Left lung (tissue), 10 donors: ENCODE results near the gene SLIT3. TPM values are rescaled to one million over a fixed set of nuclear protein-coding genes. Genes with fewer than 3 reads are reported as not detected.

Experiments
- ATAC-seq: fragments of 200-7000 bp; cut with Tn5 transposase; one replicate; pipeline ENCODE4 v1.9.1; 2020; ENCODE audit warnings: moderate library complexity
- DNase-seq, 4 donors: peaks; one replicate each; pipeline ENCODE4 v3.0.0-alpha.2; 2013 to 2020
- H3K27ac ChIP-seq, 2 donors: fragments of 200-600 bp; sonication (generic) in 1 of 2; one replicate each; pipeline versions ENCODE4 v1.5.0 to v1.8.0; 2020 to 2021
- H3K27me3 ChIP-seq, 2 donors: fragments of 200-600 bp; sonication (generic) in 1 of 2; one replicate each; pipeline versions ENCODE4 v1.5.0 to v1.8.0; 2020 to 2021
- H3K36me3 ChIP-seq, 2 donors: fragments of 200-600 bp; sonication (generic) in 1 of 2; one replicate each; pipeline versions ENCODE4 v1.5.0 to v1.8.0; 2020 to 2021
- H3K4me1 ChIP-seq, 2 donors: fragments of 200-600 bp; one replicate each; pipeline ENCODE4 v1.8.0; 2021
- H3K4me3 ChIP-seq, 2 donors: fragments of 200-600 bp; sonication (generic) in 1 of 2; one replicate each; pipeline versions ENCODE4 v1.5.0 to v1.8.0; 2020 to 2021; ENCODE audit warnings: mild to moderate bottlenecking in 1 of 2
- H3K9me3 ChIP-seq, 2 donors: fragments of 200-600 bp; sonication (generic) in 1 of 2; one replicate each; pipeline versions ENCODE4 v1.5.0 to v1.8.0; 2020 to 2021
- intact Hi-C, 2 donors: fragments of 100-400 bp; cut with DNase I; formaldehyde crosslinking; loops; one replicate each; pipeline versions ENCODE4 v1.11.2 to v1.14.2; 2022
- polyA plus RNA-seq, 6 donors: library from polyadenylated mRNA; unstranded; fragments of 120-200 nt; gene quantifications; one replicate each; pipeline ENCODE4 v1.2.1, GENCODE V29; 2013; ENCODE audit not compliant: insufficient read length in 6 of 6
- total RNA-seq, 2 donors: library from RNA; stranded (reverse); fragmentation: NEBNext Ultra II Directional; extraction: Animal tissue kit (Norgen Biotek cat#: 25700); gene quantifications; one replicate each; pipeline ENCODE4 v1.2.1, GENCODE V29; 2021
- TF ChIP-seq, protein P1 (sequence below), 2 donors: fragments of 200-600 bp; sonication (generic) in 1 of 2; IDR thresholded peaks; one replicate each; pipeline versions ENCODE4 v1.5.0 to v1.8.0; 2021; ENCODE audit warnings: antibody characterized with exemption in 2 of 2
- donor health status: DM: no; HTN: yes; CAD: no.
- donor health status: DM: no; HTN: no; CAD: no.

SLIT3 gene
- total and polyA plus RNA-seq, 8 donors: 37.6 to 77.1 (median 45.9) TPM

DNA sequence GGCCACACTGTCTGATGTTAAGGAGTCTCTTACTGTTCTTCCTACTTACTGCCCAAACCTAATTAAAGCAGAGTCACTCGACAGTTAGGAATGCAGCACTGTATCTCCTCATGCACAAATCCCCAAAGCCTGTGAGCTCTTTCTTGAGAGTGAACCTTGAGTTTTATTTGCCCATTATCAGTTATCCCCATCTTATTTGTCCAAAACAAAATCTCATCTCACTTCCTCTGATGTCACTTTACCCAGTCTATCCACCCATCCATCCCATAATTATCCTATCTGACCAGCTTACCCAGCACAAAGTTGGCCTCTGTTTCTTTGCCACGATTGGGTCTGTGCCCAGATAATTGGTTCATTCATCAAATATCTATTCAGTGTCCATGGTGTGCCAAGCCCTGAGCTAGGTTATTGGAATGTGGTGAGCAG, 250.8 kb downstream of the SLIT3 start:
- Histone ChIP-seq H3K36me3 (no peaks in the 10 kb centered on the region), H3K27ac (no peak overlapping the region), H3K9me3 (no peaks in the 10 kb centered on the region), H3K27me3 (no peaks in the 10 kb centered on the region), H3K4me1 (no peaks in the 10 kb centered on the region), H3K4me3 (no peak overlapping the region)
- DNase-seq (no peak), ATAC-seq (no peak)
- intact Hi-C loops: no loop called here
- TF ChIP-seq, protein P1, sequence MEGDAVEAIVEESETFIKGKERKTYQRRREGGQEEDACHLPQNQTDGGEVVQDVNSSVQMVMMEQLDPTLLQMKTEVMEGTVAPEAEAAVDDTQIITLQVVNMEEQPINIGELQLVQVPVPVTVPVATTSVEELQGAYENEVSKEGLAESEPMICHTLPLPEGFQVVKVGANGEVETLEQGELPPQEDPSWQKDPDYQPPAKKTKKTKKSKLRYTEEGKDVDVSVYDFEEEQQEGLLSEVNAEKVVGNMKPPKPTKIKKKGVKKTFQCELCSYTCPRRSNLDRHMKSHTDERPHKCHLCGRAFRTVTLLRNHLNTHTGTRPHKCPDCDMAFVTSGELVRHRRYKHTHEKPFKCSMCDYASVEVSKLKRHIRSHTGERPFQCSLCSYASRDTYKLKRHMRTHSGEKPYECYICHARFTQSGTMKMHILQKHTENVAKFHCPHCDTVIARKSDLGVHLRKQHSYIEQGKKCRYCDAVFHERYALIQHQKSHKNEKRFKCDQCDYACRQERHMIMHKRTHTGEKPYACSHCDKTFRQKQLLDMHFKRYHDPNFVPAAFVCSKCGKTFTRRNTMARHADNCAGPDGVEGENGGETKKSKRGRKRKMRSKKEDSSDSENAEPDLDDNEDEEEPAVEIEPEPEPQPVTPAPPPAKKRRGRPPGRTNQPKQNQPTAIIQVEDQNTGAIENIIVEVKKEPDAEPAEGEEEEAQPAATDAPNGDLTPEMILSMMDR (IDR thresholded peaks at IDR 0.05): no peak

DNA sequence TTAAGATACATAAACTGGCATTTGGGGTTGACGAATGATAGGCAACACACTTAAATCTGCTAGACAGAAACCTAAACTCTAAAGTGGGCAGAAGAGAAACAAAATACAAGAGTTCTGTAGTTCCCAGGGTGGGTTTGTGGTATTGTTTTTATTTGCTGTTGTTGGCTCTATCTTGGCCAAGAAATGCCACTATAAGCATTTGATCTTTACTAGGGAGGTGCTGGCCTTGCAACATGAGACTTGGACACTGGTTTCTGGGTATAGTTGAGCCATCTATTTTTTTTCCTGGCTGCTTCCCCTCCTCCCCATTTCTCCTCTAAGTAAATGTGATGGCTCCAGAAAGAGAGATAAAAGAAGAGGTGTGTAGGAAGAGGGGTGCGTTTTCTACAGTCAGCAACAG, 251.2 kb downstream of the SLIT3 start:
- no peaks in the 10 kb centered on the region for H3K4me1 ChIP-seq
- intact Hi-C loops: no loop called here
- H3K4me3 ChIP-seq: no peak overlapping the region
- no peaks in the 10 kb centered on the region for H3K27me3 ChIP-seq
- H3K9me3 ChIP-seq: no peaks in the 10 kb centered on the region
- ATAC-seq (no peak), DNase-seq (no peak)
- H3K36me3 ChIP-seq: no peaks in the 10 kb centered on the region
- TF ChIP-seq, protein P1 (IDR thresholded peaks at IDR 0.05): no peak
- no peak overlapping the region for H3K27ac ChIP-seq

DNA sequence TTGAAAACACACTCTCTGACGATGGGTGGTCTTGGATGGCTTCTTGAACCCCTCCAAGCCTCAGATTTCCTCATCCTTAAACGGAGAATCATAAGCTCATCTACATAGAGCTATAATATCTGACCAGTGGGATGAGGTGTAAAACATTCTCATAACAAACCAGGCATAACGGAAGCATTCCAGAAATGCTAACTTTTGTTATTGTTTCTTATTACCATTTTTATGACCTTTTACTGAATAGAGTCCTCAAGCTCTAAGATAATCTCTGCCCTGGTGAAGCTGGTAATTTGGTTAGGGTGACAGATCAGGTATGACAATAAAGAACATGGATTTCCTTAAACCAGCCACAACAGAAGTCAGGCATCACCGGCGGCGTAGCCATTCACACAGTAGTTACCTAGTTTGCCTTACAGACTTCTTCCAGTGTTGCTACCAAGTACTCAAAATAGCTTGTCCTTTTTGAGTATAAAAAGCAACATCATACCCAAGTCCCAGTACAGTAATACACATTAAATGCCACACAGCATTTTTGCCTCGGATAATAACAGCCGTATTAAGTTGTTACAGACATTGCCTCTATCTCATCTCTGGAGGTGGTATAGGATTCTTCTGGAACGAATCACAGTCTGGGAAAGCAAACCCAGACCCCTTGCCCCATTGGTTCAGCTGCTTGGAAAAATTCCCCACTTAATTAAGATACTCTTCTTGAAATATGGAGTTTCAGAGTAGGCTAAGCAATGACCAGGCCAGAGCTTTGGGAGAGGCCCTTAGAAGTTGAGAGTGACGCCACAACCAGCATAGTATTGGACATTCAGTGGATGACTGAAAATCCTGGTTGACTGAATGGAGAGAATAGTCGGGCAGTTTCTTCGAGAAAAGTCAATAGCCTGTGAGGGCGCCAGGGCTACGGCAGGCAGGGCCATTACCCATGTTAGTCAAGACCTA, 252.5 kb downstream of the SLIT3 start:
- Histone ChIP-seq H3K27me3 (no peaks in the 10 kb centered on the region), H3K27ac (no peak overlapping the region), H3K9me3 (no peaks in the 10 kb centered on the region), H3K36me3 (no peaks in the 10 kb centered on the region), H3K4me3 (no peak overlapping the region), H3K4me1 (no peaks in the 10 kb centered on the region)
- intact Hi-C loops: no loop called here
- TF ChIP-seq, protein P1 (IDR thresholded peaks at IDR 0.05): no peak
- ATAC-seq: no peak
- no peak for DNase-seq

DNA sequence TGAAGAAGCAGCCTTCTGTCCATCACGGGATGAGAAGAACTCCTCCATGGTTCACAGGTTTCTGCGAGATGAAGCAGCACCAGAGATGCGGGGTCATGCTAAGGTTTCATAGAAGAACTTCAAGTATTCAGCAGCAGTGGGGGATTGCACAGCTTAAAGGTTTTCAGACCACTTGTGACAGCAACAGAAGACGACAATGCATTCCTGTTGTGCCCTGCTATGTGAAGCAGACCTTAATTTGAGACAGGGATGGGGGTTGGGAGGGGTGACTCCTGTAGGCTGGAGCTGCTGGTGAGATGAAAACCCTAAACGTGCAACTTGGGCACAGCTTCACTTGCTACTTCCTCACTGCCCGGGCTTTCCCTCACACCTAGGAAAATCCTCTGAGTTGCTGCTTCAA, 256.0 kb downstream of the SLIT3 start:
- no peaks in the 10 kb centered on the region for H3K27me3 ChIP-seq
- DNase-seq: no peak

DNA sequence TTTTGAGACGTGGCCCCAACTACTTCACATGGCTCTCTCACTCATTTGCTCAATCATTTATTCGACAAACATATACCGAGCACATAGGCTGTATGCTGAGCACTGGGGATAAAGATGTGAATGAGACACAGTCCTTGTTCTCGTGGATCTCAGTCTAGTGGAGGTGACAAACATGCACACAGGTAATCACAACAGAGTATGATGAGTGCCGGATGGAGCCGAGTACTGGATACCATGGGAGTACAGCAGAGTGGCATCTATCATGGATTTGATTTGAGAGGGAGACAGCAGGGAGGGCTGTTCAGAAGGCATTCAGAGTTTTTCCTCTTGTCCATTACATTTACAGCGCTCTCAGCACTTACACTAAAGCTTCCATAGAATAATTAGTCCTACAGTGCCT, 259.8 kb downstream of the SLIT3 start:
- Histone ChIP-seq H3K9me3 (no peaks in the 10 kb centered on the region), H3K36me3 (no peaks in the 10 kb centered on the region), H3K27me3 (peaks cover 0 to 4% of the 10 kb centered on the region in 2 donors), H3K4me1 (no peaks in the 10 kb centered on the region), H3K4me3 (no peak overlapping the region), H3K27ac (no peak overlapping the region)
- TF ChIP-seq, protein P1 (IDR thresholded peaks at IDR 0.05): no peak
- DNase-seq: no peak
- no peak for ATAC-seq
- intact Hi-C loops: no loop called here

More for the DNA sequence above, 256.0 kb downstream of the SLIT3 start:
- Histone ChIP-seq H3K4me3 (no peak overlapping the region), H3K27ac (no peak overlapping the region), H3K9me3 (no peaks in the 10 kb centered on the region), H3K36me3 (no peaks in the 10 kb centered on the region), H3K4me1 (no peaks in the 10 kb centered on the region)
- ATAC-seq: no peak
- TF ChIP-seq, protein P1 (IDR thresholded peaks at IDR 0.05): no peak
- intact Hi-C loops: no loop called here
